Pulmonary artery endothelial cell (primary cell): Measurements from ENCODE around the gene SRSF2. TPM values are rescaled to one million over a fixed set of nuclear protein-coding genes. Genes with fewer than 3 reads are reported as not detected.
"Not testable (repeated sequence)": the region's sequence is repeated elsewhere in the genome, so short reads cannot be mapped to it uniquely, and the experiment has no call there.

Source experiments
- DNase-seq: peaks from one replicate; pipeline ENCODE4 v3.0.0-alpha.2; 2011; ENCODE audit warnings: low read depth, low spot score
- total RNA-seq: library from RNA; depleted of rRNA; stranded (reverse); fragments of >200 nt; gene quantifications from 2 replicates; pipeline ENCODE4 v1.2.3, GENCODE V29; 2014

Gene SRSF2
- total RNA-seq, 1 donor from 2014 or later, result 371 TPM

DNA sequence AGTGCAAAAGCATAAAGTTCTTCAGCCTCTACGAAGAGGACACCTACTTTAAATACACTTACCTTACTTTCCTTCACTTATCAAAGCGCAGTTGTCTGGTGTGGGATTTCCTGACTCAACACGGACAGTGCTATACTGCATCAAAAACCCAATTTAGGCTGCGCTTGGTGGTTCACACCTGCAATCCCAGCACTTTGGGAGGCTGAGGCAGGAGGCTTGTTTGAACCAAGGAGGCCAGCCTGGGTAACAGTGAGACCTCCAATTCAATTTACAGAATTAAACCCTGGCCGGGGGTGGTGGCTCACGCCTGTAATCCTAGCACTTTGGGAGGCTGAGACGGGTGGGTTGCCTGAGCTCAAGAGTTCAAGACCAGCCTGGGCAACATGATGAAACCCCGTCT is 14.9 kb downstream of the SRSF2 start:
- no peak for DNase-seq

DNA sequence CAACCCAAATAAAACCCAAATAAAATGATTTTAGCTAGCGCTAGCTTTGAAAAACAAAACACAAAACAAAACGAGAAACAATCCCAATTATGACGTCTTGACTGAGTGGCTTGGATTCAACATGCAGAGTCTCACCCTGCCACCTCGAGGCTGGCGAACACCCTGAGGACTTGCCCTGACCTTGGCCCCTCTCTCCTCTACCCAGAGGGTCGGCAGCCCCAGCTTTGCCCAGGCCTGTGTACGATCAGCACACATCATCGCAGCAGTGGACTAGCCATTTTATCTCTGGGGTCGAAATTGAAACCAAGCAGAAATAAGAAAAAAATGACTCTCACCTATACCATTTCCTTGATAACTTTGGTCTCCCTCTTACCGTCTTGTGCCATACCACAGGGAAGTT is 15.7 kb downstream of the SRSF2 start:
- no peak for DNase-seq

DNA sequence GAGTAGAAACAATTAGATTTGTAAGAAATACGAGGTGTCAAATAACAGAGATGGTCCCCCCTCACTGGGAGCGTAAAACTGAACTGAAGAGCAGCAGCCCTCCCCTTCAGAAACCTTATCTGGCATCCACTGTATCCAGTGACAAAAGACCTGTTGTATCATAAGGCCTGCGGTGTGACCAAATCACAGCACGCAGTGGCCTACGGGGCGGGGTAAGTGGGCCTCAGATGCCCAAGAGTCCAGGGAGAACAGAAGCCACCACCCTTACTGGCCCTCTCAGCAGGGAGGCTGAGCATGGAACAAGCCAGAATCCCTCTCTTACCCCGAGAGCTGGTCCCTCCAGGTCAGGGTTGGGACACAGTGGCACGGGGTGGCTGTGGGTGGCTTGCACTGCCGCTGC is 16.2 kb downstream of the SRSF2 start:
- no peak for DNase-seq

DNA sequence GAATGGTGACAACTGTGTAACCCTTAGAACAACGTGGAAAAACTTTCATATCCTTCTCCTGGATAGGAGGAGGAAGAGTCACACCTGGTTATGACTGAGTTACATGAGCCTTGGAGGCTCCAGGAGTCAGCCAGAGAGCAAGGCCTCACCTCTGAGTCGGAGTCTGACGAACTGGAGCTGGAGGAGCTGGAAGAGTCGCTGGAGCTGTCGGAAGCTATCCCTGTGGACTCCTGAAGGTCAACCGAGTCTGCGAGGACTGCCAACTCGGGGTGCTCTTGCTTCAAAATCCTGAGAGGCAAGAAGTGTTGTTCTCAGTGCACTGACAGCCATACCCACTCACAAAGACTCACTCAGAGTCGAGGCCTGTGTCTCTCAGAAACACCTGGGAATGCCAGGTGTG is 16.9 kb downstream of the SRSF2 start:
- no peak for DNase-seq

DNA sequence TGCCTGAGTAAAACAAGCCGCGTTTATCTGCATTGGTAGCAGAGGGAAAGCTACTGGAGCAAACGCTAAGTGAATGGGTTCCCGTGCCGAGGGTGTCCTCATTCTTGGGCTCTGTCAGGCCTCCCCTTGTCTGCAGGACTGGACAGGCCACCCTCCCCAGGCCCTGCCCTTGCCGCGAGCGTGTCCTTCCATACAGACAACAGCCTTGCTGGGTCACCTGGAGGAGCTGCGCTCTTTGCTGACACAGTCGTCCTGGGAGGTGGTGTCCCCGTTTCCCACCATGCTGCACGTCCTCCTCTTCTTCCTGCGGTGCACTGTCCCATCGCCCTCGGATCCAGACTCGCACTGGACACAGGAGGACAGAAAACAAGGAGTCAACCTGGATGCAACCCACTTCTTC is 18.6 kb downstream of the SRSF2 start:
- DNase-seq, result no peak

DNA sequence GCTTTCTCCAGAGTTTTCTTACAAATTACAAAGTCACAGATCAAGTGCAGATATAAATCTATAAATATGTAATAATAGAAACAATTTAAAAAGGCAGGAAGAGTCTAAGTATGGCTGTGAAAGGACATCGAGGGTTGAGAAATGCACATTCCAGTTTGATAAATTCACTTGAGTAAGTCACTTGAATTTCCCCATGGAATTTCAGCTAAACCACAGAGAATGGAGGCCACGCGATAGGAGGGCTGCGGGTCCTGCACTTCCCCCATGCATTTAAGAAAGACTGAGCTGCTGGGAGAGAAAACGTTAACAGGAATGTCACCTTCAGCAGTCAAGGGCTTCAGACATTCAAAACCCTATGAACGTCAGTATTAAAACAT is 20.3 kb downstream of the SRSF2 start:
- DNase-seq, result no peak

DNA sequence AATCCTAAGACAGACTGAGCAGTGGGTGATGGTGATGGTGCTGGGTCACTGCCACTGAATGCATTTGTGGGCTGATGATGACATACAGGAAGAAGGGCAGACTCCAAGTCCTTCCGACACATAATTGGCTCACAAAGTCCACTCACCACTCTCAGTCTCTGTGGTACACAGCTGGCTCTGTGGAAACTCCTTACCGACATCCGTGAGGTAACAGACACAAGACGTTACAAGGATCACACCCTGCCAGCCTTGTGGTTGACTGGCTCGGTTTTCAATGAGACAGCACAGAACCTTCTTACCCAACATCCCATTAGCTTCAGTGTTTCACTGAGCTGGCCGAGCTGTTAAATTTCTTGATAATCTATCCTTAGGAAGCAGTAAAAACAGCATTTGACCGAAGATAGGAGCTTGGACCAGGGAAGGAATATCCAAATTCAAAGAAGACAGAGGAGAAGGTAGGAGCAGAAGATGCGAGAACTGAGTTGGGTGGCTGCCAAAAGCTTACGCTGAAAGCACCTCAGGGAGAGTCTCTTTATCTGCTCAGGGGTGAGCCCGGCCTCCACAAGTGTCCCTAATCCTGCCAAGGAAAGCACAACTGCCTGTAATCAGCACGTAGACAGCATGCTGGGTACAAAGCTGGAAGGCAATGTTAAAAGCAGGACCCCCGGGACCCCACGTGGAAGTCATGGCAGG is 20.8 kb downstream of the SRSF2 start:
- DNase-seq, result no peak

DNA sequence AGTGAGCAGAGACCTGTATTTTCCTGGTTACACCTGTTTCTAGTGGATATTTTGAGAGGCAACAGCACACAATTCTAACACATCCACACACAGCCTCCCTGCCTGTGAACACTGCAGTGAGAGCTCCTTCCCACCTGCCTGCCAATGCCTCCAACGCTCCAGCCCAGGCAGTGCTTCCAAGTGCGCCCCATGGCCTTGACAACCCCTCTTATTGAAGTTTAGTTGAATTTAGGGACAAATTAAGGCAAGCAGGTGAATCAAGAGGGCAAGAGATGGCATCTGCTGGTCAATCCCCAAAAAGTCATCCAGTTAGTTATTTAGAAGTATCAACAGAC is 21.7 kb downstream of the SRSF2 start:
- no peak for DNase-seq

DNA sequence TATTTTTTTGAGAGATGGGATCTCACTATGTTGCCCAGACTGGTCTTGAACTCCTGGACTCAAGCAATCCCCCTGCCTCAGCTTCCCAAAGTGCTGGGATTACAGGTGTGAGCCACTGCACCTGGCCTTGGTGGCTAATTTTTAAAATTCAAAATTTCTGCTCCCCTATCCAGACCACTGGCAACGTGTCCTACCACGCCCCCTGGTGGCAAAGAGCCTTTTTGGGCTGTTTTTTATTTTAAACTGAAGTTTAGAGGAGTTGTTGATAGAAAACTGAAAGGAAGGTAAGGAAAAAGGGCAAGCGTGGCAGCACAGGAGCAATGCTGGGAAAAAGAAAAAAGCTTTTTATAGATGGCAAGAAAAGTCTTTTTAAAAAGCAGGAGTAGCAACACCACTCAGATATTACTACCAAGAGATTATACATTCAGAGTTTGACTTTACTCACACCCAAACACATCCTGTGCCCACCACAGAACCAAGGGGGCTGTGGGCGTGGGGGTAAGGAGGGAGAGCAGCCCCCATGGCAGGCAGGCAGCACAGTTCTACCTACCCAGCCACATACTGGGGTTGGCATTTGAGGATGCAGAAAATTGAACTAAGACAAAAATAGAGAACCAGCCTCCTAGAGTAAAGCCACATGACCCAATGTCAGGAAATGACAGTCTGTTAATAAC is 22.2 kb downstream of the SRSF2 start:
- DNase-seq, result no peak

DNA sequence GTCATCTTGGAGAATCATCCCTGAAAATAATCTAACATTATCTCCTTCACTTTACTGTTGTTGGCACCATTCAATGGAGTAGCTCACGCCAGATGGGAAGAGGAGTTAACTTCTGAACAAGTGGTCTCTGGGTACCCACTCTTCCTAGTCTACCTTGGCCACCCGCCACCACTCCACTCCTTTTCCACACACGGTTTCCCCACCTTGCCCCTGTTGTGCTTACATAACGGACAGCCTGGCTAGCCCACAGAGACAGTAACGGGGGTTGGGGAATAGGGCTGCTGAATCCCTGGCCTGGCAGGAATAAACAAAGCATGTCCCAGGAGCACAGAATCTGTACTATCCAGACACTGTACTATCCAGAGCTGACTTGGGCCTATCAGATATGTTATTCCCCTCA is 22.8 kb downstream of the SRSF2 start:
- no peak for DNase-seq

DNA sequence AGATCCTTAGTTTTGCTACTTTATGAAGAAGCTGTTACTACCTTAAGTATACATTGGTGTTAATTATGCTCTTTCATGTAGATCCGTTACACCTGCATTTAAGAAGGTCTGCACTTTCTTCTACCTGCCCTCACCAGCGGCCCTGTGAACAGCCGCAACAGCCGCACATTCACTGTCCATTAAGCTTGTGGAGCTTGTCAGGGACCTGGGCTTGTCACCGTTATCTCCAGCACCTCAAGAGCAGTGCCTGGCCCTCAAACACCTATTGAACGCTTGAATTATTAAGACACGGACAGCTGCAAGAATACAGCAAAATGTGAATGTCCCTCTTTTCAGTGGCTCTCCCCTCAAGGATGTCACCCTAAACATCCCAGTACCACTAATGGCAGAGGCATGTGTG is 23.4 kb downstream of the SRSF2 start:
- no peak for DNase-seq

DNA sequence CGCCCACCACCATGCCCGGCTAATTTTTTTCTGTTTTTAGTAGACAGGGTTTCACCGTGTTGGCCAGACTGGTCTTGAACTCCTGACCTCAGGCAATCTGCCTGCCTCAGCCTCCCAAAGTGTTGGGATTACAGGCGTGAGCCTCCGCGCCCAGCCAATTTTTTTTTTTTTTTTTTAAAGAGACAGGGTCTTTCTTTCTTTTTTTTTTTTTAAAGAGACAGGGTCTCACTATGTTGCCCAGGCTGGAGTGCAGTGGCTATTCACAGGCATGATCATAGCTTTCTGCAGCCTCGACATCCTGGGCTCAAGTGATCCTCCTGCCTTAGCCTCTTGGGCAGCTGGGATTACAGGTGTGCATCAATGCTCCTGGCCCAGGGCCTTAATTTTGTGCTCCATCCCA is 24.8 kb downstream of the SRSF2 start:
- not testable (repeated sequence) for DNase-seq

DNA sequence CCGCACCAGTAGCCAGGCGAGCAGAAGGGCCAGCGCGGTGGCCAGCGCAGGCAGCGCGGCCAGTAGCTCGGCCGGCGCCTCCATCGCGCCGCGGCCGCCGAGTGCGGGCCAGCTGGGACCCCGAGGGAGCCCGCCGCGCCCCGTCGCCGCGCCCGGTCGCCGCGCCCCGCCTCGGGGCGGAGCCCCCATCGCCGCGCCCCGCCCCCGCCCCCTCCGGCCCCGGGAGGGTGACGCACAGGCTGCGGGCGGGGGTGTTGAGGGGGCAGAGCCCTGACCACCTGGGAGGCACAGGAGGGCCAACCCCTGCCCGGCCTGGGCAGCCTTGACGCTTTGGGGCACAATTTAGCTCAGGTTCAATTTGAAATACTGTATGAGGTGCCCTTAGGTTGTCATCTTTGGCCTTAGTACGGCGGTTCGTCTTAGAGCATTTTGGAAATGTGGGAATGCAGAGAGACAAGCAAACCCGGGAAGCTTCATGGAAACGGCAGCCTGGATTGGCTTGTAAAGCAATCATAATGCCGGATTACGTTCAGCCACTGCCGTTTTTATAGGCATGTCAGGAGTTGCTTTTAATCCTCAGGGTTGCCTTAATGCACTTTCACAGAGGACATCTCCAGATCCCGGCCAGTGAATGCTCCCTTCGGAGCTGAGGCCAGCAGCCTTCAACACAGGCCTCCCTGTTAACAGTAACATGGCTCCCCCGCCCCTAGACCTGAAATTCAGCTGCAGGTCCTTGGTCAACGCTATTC is 26.1 kb downstream of the SRSF2 start, which contains the start of gene MXRA7:
MXRA7 (minus strand) TSS at position 103 of the 749 bp plus-strand sequence; CDS start at position 84, 19 bp downstream.
- DNase-seq, result no peak

DNA sequence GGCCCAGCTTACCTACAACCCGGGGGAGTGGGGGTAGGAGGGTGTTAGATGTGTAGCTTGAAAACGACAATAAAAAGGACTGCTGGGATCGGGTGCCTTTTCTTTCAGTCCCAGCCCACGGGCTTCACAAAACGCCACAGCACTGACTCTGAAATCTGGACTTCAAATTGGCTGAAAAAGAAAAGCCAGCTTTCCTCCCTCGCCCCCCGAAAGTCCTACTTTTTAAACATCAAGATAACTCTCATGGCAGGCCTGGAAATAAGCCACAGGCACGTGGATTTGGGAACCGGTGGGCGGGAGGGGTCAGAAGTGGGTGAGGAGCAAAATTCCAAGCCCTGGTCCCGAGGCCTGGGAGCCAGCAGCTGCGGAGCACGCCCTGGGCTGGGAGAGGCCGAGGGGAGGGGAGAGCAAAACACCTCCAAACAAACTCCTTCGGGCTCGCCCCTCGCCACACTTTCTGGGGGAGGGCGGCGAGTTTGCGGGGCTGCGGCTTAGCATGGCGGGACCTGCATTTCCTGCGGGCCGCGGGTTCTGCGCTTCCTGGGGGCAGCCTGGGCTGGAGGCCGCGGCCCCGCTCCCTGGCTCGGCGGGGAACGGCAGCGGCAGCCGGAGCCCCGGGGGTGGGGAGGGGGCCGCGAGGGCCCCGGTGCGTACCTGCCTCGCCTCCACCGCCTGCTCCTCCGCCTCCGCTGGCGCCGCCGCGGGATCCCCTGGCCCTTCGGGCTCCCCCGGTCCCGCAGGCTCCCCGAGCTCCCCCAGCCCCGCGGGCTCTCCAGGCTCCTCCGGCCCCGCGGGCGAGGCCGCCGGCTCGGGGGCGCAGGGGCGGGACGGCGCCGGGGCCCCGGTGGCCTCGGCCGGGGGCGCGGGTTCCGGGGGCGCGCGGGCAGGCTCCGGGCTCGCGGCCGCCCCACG is 26.9 kb downstream of the SRSF2 start:
- DNase-seq, result not testable (repeated sequence)

DNA sequence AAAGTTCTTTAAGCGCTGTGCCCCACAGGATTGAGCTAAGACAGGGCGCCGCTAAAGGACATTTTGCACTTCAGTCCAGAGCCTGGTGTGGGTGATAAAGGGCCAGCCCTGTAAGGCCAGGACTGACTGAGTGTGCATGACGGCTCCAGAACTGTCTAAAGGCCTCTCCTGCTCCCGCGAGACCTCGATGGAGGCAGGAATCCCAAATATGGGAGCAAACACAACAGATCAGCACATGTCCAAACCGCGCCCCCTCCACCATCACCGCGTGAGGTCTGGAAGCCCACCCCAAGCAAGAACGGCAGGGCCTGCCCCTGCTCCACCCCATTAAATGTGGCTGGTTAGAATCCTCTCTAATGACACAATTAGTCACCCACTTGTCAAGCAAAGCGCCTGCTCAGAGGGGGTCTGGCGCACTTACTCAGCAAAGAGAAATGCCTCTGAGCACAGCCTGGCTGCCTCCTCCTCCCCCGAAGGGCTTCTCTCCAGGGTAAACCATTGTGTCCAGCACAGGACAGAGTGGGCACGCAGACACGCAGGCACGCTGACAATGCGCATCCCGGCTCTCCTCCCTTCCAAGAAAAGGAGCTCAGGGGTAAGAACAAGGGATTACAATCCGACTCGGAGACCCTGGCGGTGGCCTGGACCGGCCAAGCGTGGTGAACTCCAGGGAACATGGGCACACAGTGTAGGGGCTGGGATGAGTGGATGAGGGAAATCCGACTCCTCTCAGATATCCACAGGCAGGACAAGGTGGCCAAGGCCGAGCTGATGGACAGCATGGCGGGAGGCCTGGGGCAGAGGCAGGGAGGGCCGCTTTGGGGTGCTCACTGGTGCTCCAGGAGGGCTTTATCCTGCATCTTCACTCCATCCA is 27.8 kb downstream of the SRSF2 start:
- DNase-seq, result no peak

DNA sequence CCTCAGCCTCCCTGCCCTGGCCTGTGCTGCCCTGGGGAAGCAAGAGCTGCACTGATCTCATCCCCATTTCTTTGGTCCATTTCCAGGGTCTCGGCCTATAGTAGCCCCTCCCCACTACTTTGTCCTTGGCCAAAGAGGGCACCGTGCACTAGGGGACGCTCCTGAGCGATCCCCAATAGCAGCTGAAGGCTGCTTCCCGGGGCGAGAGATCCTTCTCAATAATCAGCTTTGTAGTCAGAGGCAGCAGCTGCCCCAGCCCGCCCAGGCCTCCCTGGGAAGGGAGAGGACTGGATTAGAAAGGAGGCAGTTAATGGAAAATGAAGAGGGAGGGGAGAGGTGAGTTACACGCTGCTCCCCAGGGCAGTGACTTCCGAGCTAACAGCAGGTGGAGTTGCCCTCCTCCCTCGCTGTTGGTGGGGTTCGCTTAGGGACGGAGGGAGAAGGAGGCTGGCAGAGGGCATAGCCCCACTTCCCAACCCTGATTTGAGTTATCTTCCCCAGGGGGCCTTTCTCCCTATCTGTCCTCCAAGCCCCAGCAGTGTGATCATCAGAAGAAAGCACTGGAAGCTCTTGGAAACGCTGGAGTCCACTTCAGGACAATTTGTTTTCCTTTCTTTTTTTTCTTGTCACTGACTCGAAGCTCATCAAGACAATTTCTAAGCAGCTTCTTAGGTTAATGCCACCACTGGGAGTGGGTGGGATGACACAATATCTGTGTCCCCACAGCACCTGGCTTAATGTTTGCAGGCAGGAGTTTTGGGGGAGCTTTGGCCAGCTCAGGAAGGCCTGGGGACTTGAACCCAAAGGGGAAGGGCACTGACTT is 28.9 kb downstream of the SRSF2 start:
- no peak for DNase-seq

DNA sequence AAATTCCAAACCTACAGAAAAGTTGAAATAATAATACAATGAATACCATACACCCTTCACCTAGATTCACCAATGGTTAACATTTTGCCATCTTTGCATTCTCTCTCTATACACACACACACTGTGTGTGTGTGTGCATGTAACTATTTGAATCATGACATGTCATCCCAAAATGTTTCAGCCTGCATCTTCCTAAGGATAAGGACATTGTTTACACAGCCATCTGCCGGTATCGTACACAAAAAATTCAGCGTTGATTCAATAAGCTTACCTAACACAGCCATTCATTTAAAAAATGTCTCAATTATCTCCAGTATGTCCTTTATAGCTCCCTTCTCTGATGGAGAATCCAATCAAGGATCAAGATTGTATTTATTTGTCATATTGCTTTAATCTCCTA is 30.3 kb downstream of the SRSF2 start:
- no peak for DNase-seq

DNA sequence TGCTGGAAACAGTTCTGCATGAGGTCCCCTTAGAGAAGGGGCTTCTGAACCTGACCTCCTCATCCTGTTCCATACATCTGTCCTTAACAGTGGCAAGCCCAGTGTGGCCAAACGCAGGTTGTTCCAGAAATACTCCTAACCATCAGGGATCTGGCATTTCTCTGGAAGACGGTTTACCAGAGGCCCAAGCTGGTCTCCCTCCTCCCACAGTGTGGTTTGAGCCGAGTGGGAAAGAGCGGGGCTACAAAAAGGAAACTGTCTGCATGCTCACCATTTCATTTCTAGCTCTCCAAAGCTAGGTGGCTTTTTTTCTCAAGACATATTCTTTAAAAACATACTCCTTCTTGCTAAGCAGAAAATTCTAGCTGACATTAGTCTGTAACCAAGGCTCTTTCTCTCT is 32.3 kb downstream of the SRSF2 start:
- no peak for DNase-seq

DNA sequence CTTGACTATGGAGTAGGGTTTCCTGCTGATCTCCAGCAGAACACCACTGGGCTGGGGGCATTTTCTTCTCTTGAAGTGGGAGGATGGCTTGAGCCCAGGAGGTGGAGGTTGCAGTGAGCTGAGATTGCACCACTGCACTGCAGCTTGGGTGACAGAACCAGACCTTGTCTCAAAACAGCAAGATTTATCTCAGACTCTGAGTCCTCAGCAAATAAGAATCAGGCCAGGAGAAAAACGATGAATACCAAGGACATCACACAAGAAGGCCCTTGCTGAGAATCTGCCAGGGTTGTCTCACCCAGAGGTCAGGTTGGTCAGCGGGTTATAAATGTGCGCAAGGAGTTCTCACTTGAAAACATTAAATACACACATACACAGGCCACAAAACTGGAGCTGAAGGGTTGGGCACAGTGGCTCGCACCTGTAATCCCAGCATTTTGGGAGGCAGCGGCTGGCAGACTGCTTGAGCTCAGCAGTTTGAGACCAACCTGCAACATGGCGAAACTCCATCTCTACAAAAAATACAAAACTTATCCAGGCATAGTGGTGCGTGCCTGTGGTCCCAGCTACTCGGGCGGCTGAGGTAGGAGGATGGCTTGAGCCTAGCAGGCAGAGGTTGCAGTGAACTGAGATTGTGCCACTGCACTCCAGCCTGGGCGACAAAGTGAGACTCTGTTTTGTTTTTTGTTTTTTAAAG is 34.0 kb downstream of the SRSF2 start:
- no peak for DNase-seq
